Measurements from ENCODE around the gene CCDC136.
A peak's percentile ranks its signal among the peaks of the same experiment; 100 is the strongest.

CCDC136 gene

DNA sequence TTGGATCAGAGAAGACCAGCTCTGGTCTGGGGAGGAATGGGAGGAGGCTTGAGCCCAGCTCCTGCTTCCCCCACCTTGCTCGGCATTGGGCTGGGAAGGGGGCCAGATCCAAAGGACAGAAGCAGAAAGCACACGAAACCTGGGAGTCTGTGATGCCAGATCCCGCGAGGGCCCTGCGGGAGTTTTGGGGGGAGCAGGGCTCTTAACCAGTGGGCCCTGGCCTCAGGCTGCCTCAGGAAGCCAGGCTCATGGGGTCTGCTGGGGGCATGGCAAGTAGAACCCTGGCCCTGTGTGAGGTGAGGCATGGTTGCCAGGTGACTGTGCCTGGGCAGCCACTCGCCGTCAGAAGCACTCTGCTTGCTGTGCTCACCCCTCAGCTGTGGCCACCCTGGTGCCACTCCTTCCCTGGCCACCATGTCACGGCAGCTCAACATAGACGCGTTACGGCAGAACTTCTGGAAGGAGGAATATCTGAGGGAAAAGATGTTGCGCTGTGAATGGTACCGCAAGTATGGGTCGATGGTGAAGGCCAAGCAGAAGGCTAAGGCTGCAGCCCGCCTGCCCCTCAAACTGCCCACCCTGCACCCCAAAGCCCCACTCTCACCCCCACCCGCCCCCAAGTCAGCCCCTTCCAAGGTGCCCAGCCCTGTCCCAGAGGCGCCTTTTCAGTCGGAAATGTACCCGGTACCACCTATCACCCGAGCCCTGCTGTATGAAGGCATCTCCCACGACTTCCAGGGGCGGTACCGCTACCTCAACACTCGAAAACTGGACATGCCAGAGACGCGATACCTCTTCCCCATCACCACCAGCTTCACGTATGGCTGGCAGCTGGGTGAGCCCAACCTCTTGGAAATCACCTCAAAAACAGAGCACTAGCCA lies 74.5 kb downstream of the CCDC136 start:
- in situ Hi-C loops (cut with MboI; ENCODE audit: low pct_unique_long_range_greater_than_20kb, low sequenced_read_pairs, unreplicated experiment): no loop called here
- TF ChIP-seq, protein P1, sequence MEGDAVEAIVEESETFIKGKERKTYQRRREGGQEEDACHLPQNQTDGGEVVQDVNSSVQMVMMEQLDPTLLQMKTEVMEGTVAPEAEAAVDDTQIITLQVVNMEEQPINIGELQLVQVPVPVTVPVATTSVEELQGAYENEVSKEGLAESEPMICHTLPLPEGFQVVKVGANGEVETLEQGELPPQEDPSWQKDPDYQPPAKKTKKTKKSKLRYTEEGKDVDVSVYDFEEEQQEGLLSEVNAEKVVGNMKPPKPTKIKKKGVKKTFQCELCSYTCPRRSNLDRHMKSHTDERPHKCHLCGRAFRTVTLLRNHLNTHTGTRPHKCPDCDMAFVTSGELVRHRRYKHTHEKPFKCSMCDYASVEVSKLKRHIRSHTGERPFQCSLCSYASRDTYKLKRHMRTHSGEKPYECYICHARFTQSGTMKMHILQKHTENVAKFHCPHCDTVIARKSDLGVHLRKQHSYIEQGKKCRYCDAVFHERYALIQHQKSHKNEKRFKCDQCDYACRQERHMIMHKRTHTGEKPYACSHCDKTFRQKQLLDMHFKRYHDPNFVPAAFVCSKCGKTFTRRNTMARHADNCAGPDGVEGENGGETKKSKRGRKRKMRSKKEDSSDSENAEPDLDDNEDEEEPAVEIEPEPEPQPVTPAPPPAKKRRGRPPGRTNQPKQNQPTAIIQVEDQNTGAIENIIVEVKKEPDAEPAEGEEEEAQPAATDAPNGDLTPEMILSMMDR (IDR thresholded peaks at IDR 0.05; ENCODE audit: extremely low read depth, insufficient read depth, missing control alignments): no peak
- no peak for DNase-seq (ENCODE audit: low spot score)

DNA sequence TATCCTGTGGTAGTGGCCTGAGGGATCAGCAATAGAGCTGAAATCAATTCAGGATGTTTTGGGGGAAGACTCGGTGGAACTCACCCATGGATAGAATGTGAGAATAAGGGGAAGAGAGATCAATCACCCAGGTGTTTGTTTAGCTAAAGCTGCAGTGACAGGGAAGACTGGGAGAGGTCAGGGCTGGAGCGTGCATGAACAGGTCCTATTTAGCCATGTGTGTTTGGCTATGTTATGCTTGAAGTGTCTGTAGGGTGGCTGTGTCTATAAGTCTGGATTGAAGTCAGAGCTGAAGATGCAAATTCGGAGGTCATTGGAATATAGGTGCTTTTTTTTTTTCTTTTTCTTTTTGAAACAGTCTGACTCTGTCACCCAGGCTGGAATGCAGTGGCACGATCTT lies 75.5 kb downstream of the CCDC136 start:
- DNase-seq (ENCODE audit: low spot score): no peak
- TF ChIP-seq, protein P1 (IDR thresholded peaks at IDR 0.05; ENCODE audit: extremely low read depth, insufficient read depth, missing control alignments): no peak
- in situ Hi-C loops (cut with MboI; ENCODE audit: low pct_unique_long_range_greater_than_20kb, low sequenced_read_pairs, unreplicated experiment): no loop called here

DNA sequence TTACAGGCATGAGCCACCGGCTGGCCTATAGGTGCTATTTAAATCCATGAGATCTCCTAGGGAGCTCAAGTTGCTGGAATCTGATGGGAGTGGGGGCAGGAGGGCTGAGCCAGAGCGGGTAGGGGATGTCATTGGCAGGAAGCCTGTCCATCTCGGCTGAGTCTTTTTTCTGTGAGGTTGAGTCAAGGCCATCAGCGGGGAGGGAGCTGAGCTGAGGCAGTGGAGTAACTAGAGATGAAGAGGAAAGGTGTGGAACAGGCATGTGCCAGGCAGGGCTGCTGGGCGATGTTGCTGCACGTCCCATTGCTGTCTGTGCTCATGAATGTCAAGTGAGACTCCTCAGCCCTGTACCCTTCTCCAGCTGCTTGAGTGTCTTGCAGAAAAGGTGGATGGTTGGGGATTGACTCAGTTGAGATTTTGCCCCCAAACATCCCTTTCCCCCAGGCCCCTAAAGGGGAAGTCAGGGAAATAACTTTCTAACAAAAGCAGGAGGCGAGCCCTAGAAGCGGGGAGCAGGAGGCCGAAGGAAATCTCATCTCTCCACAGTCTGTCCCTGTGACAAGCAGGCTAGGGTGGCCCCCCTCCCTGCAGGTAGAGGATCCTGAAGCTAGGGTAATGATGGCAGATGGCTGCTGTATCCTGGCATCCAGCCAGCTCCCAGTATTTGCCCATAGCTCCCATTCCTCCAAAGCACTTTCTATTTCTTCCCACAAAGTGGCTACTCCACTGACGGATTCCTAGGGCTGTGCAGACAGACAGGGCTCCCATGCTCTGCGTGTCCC lies 76.3 kb downstream of the CCDC136 start:
- in situ Hi-C loops (cut with MboI; ENCODE audit: low pct_unique_long_range_greater_than_20kb, low sequenced_read_pairs, unreplicated experiment): no loop called here
- no peak for DNase-seq (ENCODE audit: low spot score)
- TF ChIP-seq, protein P1 (IDR thresholded peaks at IDR 0.05; ENCODE audit: extremely low read depth, insufficient read depth, missing control alignments): no peak

DNA sequence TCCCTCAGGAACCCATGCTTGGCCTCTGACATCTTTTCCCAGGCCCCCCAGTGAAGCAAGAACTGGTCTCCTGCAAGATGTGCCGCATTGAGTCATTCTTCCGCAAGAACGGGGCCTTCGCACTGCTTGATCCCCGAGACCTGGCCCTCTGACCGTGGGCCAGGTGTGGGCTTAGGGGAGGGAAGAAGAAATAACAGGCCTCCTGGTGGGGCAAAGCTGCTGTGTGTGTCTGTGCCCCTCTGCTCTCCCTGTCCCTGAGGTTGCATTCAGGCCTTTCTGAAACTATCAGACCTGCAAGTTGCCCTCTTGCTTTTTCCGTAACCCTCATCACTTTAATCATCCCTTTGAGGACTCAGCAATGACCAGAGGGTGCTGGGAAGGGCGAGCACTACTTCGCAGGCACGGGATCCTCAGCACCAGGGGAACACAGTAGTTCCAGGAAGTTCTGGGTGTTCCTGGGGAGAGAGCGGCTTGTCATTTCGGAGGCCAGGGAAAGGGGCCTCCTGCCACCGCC lies 76.9 kb downstream of the CCDC136 start:
- in situ Hi-C loops (cut with MboI; ENCODE audit: low pct_unique_long_range_greater_than_20kb, low sequenced_read_pairs, unreplicated experiment): no loop called here
- DNase-seq (ENCODE audit: low spot score): no peak

DNA sequence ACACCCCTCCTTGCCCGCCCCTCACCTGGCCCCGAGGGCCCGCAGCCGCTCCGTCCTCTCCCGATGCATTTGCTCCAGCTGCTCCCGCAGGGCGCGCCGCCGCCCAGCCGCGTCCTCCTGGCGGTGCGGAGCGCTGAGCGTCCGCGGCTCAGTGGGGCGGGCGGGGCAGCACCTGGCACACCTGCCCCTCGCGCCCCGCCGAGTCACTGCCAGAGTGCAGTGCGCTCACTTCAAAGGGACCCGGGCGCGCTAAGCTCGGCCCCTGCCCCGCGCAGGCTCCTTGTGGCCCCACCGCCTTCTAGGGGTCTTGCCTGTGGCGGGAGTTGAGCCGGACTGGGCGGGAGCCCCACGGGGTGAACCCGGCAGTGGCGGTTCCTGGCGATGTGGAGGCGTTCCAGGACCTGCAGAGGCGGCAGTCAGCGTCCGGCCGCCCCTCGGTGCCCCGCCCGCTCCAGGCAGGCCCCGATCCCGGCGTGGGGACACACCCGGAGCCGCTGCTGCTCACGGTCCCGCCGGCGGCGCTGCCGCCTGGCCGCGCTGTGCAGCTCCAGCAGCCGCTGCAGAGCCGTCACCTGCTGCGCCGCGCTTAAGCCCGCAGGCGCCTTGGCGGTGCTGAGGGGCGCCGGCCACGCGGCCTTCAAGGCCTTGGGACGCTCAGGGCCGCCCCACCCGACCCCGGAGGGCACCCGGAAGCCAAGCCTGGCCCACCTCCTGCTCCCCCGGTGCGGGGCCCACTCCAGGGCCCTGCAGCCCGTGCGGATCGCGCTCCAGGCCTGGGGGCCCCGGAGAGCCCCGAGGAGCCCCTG lies 77.6 kb downstream of the CCDC136 start:
- TF ChIP-seq, protein P1 (IDR thresholded peaks at IDR 0.05; ENCODE audit: extremely low read depth, insufficient read depth, missing control alignments): peak; percentile 40
- peak; percentile 78 for DNase-seq (ENCODE audit: low spot score)
- in situ Hi-C loops (cut with MboI; ENCODE audit: low pct_unique_long_range_greater_than_20kb, low sequenced_read_pairs, unreplicated experiment): no loop called here

More for the DNA sequence above, 76.9 kb downstream of the CCDC136 start:
- TF ChIP-seq, protein P1 (IDR thresholded peaks at IDR 0.05; ENCODE audit: extremely low read depth, insufficient read depth, missing control alignments): no peak

DNA sequence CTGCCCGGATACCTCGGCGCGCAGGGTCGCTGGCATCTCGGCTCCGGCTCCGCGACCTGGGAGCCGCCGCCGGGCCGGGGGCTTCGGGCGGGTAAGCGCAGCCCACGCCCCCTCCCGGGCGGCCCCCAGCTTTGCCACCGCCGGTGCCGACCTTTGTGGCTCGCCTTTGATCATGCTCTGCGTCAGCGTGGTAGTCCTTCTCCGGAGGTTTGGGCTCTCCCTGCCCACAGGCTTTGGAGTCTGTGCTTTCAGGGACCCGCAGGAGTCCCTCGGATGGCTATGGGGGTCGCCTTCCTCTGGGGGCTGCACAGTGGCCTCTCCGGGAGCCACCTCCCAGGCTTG lies 78.1 kb downstream of the CCDC136 start:
- DNase-seq (ENCODE audit: low spot score): no peak
- in situ Hi-C loops (cut with MboI; ENCODE audit: low pct_unique_long_range_greater_than_20kb, low sequenced_read_pairs, unreplicated experiment): no loop called here
- TF ChIP-seq, protein P1 (IDR thresholded peaks at IDR 0.05; ENCODE audit: extremely low read depth, insufficient read depth, missing control alignments): no peak
